Gastrocnemius medialis (tissue), 4 donors: ENCODE results near the gene LELP1.

ENCODE experiments used
- CTCF ChIP-seq, 5 experiments: fragments of 450-650 bp in 3 of 5; fragments of 200-600 bp in 2 of 5; sonication (generic) in 2 of 5; IDR thresholded peaks in 4 of 5; conservative IDR thresholded peaks in 1 of 5; 1 replicate in 4 of 5; 2 replicates in 1 of 5; pipeline ENCODE4 v1.5.1; 2016 to 2019; ENCODE audit warnings: antibody characterized with exemption in 5 of 5, mild to moderate bottlenecking in 3 of 5, moderate library complexity in 3 of 5
- POLR2A ChIP-seq, 2 donors: fragments of 450-650 bp; IDR thresholded peaks; one replicate each; pipeline ENCODE4 v1.6.1; 2017; ENCODE audit warnings: antibody characterized with exemption in 2 of 2, mild to moderate bottlenecking in 2 of 2, moderate library complexity in 2 of 2

- TF ChIP-seq CTCF (IDR thresholded peaks at IDR 0.05 in 4 of 5, conservative IDR thresholded peaks at IDR 0.05 in 1 of 5) (no peak), POLR2A (IDR thresholded peaks at IDR 0.05) (no peak)
Observed at GRCh38 chr1:153246825-153247224, 43.6 kb downstream of the LELP1 start.
